GM12878 (cell line): Measurements from ENCODE around the gene RAB36. TPM values are rescaled to one million over a fixed set of nuclear protein-coding genes. Genes with fewer than 3 reads are reported as not detected.

Experiments
- ATAC-seq: fragments of 200-7000 bp; cut with Tn5 transposase; 3 replicates; pipeline ENCODE4 v1.9.1; 2020; ENCODE audit warnings: mild to moderate bottlenecking, moderate library complexity
- BruUV-seq: library from RNA; stranded (reverse); fragments of 400-500 nt; replicated peaks from 2 replicates; lab custom pipeline; 2021; lab: Mats Ljungman, UMichigan
- CTCF ChIA-PET: fragments of 300-600 bp; sonication (Branson Sonifier 250); formaldehyde crosslinking; extraction: SDS; loops from one replicate; lab custom pipeline; 2021; ENCODE audit warnings: inconsistent platforms; lab: Yijun Ruan, JAX
- POLR2A ChIA-PET: fragments of 350-600 bp; formaldehyde crosslinking; extraction: SDS; loops from one replicate; lab custom pipeline; 2021; ENCODE audit warnings: inconsistent platforms; lab: Charles Lee
- RAD21 ChIA-PET: fragments of 300-600 bp; sonication (Branson Sonifier 250); formaldehyde crosslinking; loops from one replicate; lab custom pipeline; 2023; ENCODE audit warnings: antibody characterized with exemption; ENCODE audit not compliant: unreplicated experiment; lab: Charles Lee
- SMC1A ChIA-PET: fragments of 300-600 bp; sonication (Branson Sonifier 250); formaldehyde crosslinking; loops from one replicate; lab custom pipeline; 2023; ENCODE audit not compliant: unreplicated experiment, uncharacterized antibody; lab: Charles Lee
- DNase-seq: peaks from one replicate; pipeline ENCODE4 v3.0.0-alpha.2; 2011; ENCODE audit warnings: low read depth, low spot score
- FAIRE-seq: peaks from 3 replicates; lab custom pipeline; 2011; peaks lifted over from hg19 to GRCh38; lab: Jason Lieb, UNC
- H2AFZ ChIP-seq: 2 replicates; pipeline ENCODE4 v1.6.0; 2011; ENCODE audit warnings: low read depth, low read length, control low read depth; ENCODE audit not compliant: control insufficient read depth
- H3K27ac ChIP-seq: 2 replicates; pipeline ENCODE4 v1.5.1; 2011; ENCODE audit warnings: control low read depth; ENCODE audit not compliant: control insufficient read depth, insufficient read depth
- H3K27me3 ChIP-seq, 2 experiments: replicated peaks in 1 of 2; 2 replicates each; pipeline versions ENCODE4 v1.6.0 to v1.6.1; 2011; ENCODE audit warnings: low read length in 1 of 2; ENCODE audit not compliant: control insufficient read depth in 2 of 2, insufficient read depth in 2 of 2
- H3K36me3 ChIP-seq, 2 experiments: 2 replicates each; pipeline ENCODE4 v1.5.1; 2011; ENCODE audit warnings: low read length in 1 of 2; ENCODE audit not compliant: control insufficient read depth in 2 of 2, insufficient read depth in 2 of 2
- H3K4me1 ChIP-seq: 2 replicates; pipeline ENCODE4 v1.6.1; 2011; ENCODE audit warnings: mild to moderate bottlenecking, low read length, moderate library complexity, mixed read lengths; ENCODE audit not compliant: control insufficient read depth, insufficient read depth
- H3K4me2 ChIP-seq: 2 replicates; pipeline ENCODE4 v1.6.0; 2011; ENCODE audit warnings: control low read depth; ENCODE audit not compliant: control insufficient read depth, insufficient read depth
- H3K4me3 ChIP-seq: fragments of 200-600 bp; sonication (generic); 2 replicates; pipeline ENCODE4 v1.5.1; 2016
- H3K79me2 ChIP-seq: 2 replicates; pipeline ENCODE4 v1.6.0; 2011; ENCODE audit warnings: low read length; ENCODE audit not compliant: control insufficient read depth, insufficient read depth
- H3K9ac ChIP-seq: 2 replicates; pipeline ENCODE4 v1.8.0; 2011; ENCODE audit warnings: low read length, control low read depth, mixed read lengths; ENCODE audit not compliant: control insufficient read depth, insufficient read depth
- H3K9me3 ChIP-seq: replicated peaks from 3 replicates; pipeline ENCODE4 v1.5.1; 2011; ENCODE audit warnings: mild to moderate bottlenecking, low read length; ENCODE audit not compliant: control insufficient read depth, insufficient read depth
- H4K20me1 ChIP-seq: 2 replicates; pipeline ENCODE4 v1.6.0; 2011; ENCODE audit not compliant: control insufficient read depth, insufficient read depth
- BHLHE40 ChIP-seq, 2 experiments: fragments of 450-650 bp in 1 of 2; IDR thresholded peaks; 2 replicates each; pipeline ENCODE4 v1.6.1; 2011 to 2017; ENCODE audit warnings: low read depth in 2 of 2, borderline replicate concordance in 1 of 2, improper control_type of control experiment in 1 of 2, low read length in 1 of 2, mild to moderate bottlenecking in 1 of 2
- CBX3 ChIP-seq: fragments of 200-600 bp; sonication (generic); IDR thresholded peaks from 2 replicates; pipeline ENCODE4 v1.6.1; 2016; ENCODE audit warnings: low read depth, borderline replicate concordance
- PBX3 ChIP-seq: IDR thresholded peaks from 2 replicates; pipeline ENCODE4 v1.6.1; 2011; ENCODE audit warnings: mild to moderate bottlenecking, low read depth, low read length, moderate library complexity; ENCODE audit not compliant: insufficient replicate concordance
- POLR2A ChIP-seq: IDR thresholded peaks from 2 replicates; pipeline ENCODE4 v1.6.1; 2011; ENCODE audit warnings: low read depth, mild to moderate bottlenecking, low read length
- POU2F2 ChIP-seq: IDR thresholded peaks from 3 replicates; pipeline ENCODE4 v1.6.1; 2011; ENCODE audit warnings: low read depth, mild to moderate bottlenecking, low read length, borderline replicate concordance
- PRDM15 ChIP-seq: fragments of 450-650 bp; formaldehyde crosslinking; IDR thresholded peaks from 2 replicates; pipeline ENCODE4 v1.4.0; 2020; ENCODE audit warnings: mild to moderate bottlenecking, moderate library complexity
- SMC3 ChIP-seq: IDR thresholded peaks from 2 replicates; pipeline ENCODE4 v1.6.1; 2011; ENCODE audit warnings: low read length, improper control_type of control experiment, borderline replicate concordance
- SP1 ChIP-seq: IDR thresholded peaks from one replicate; pipeline ENCODE4 v1.6.1; 2011; ENCODE audit warnings: low read depth, low read length
- TAF1 ChIP-seq: IDR thresholded peaks from 2 replicates; pipeline ENCODE4 v1.6.1; 2011; ENCODE audit warnings: mild to moderate bottlenecking, low read depth, low read length, borderline replicate concordance
- TARDBP ChIP-seq: IDR thresholded peaks from 2 replicates; pipeline ENCODE4 v1.6.1; 2016; ENCODE audit warnings: borderline replicate concordance
- YY1 ChIP-seq: IDR thresholded peaks from 2 replicates; pipeline ENCODE4 v1.6.1; 2011; ENCODE audit warnings: low read depth, mild to moderate bottlenecking, low read length
- ZBED1 ChIP-seq: IDR thresholded peaks from 2 replicates; pipeline ENCODE4 v1.6.1; 2016; ENCODE audit warnings: borderline replicate concordance
- WGBS: methylation state at CpG from one replicate; pipeline ENCODE4 v1.1.6; 2016; ENCODE audit warnings: low lambda C conversion rate; ENCODE audit not compliant: insufficient replicate concordance, insufficient coverage; ENCODE audit errors: missing lambda C conversion rate; 5-methylcytosine and 5-hydroxymethylcytosine counted together
- in situ Hi-C: fragments of 300-500 bp; cut with MboI; formaldehyde crosslinking; loops from 9 replicates; pipeline ENCODE4 v1.14.3; 2018; ENCODE audit warnings: mixed read lengths
- intact Hi-C: fragments of 100-400 bp; cut with micrococcal nuclease; formaldehyde crosslinking; loops from one replicate; pipeline ENCODE4 v1.14.2; 2022; ENCODE audit not compliant: unreplicated experiment
- polyA plus RNA-seq, 11 experiments: library from polyadenylated mRNA; depleted of rRNA in 4 of 11; unstranded in 6 of 11; stranded (reverse) in 5 of 11; fragments of >200 nt; fragmentation: Nextera tagmentation in 4 of 11; fragmentation: Illumina TruSeq in 1 of 11; extraction: Ambion mirVana in 4 of 11; extraction: Trizol in 1 of 11; gene quantifications; 1 replicate in 1 of 11; 2 replicates in 10 of 11; pipeline versions ENCODE4 v1.2.1 to v1.2.3, GENCODE V29; 2011 to 2016; ENCODE audit warnings: inconsistent platforms in 2 of 11, missing spikeins in 2 of 11, low read depth in 1 of 11
- total RNA-seq, 4 experiments: library from RNA; depleted of rRNA in 3 of 4; stranded (reverse); fragments of >200 nt in 3 of 4; fragmentation: Illumina TruSeq in 1 of 4; extraction: Trizol in 1 of 4; gene quantifications; 2 replicates each; pipeline versions ENCODE4 v1.2.1 to v1.2.3, GENCODE V29; 2013 to 2021

Gene RAB36
- total and polyA plus RNA-seq, 10 of the 15 experiments (the other 5 are each of a cell fraction or from before 2014, with no cell fraction given) = 0.31 to 2.7 (median 1.1) TPM

GRCh38 chr22:23181721-23182308 is 36.5 kb downstream of the RAB36 start:
- TF ChIP-seq YY1 (no peak), SP1 (no peak), PRDM15 (no peak), ZBED1 (no peak), PBX3 (no peak), TAF1 (no peak), SMC3 (no peak), TARDBP (no peak), POU2F2 (no peak), BHLHE40 (IDR thresholded peaks at IDR 0.05; ENCODE audit: borderline replicate concordance in 1 of 2, low read depth in 2 of 2, low read length in 1 of 2) (peak in 1 of 2 experiments; percentile 35; a peak in 1 of 4 replicates), CBX3 (no peak), POLR2A (peak; percentile 32)
- H3K36me3 ChIP-seq = no peaks in the 10 kb centered on the region; a peak in 1 of 4 replicates
- peaks cover 53% of the 10 kb centered on the region for H3K79me2 ChIP-seq
- peak overlapping the region; percentile 71 for H3K9ac ChIP-seq
- FAIRE-seq = no peak
- peaks cover 56% of the 10 kb centered on the region for H3K4me1 ChIP-seq
- DNase-seq = no peak
- ChIA-PET POLR2A (interaction anchor here (1.0 to 1.2 kb wide), 2 partner anchors 37 to 40 kb away, joined by 3 to 5 read pairs; partner anchors contain the start of gene RSPH14), RAD21 (interaction anchor here (1.1 to 13.6 kb wide), 5 partner anchors 37 to 204 kb away, joined by 3 to 167 read pairs (median 6); partner anchors contain the start of gene RAB36), SMC1A (interaction anchor here (0.8 to 4.1 kb wide), 6 partner anchors 29 to 100 kb away, joined by 3 to 16 read pairs (median 4); partner anchors contain the start of gene RAB36), CTCF (interaction anchor here (1.3 to 13.6 kb wide), 3 partner anchors 11 to 115 kb away, joined by 3 to 209 read pairs (median 4); no protein-coding TSS in a partner anchor)
- intact Hi-C loops = loop anchor here (5.0 kb wide), 2 partner anchors 35 to 45 kb away; no protein-coding TSS in a partner anchor
- H4K20me1 ChIP-seq = peaks cover 5% of the 10 kb centered on the region; the same call in 1 of the 2 replicates
- peak overlapping the region; percentile 76 for H3K4me3 ChIP-seq
- no peak overlapping the region; the same call in 1 of the 2 replicates for H3K27ac ChIP-seq
- WGBS = 45% methylated on average over 42 of the region's 43 CpGs
- H3K9me3 ChIP-seq = no peaks in the 10 kb centered on the region; the same call in 2 of the 3 replicates
- in situ Hi-C loops = no loop called here
- H3K27me3 ChIP-seq = no peaks in the 10 kb centered on the region
- ATAC-seq = peak; percentile 1; the same call in 1 of the 3 replicates
- peak overlapping the region; percentile 98 for H3K4me2 ChIP-seq
- no TSS peak for BruUV-seq
- H2AFZ ChIP-seq = peak overlapping the region; percentile 15; the same call in 1 of the 2 replicates
